ENCODE measurements around the gene RAMP2.

DNA sequence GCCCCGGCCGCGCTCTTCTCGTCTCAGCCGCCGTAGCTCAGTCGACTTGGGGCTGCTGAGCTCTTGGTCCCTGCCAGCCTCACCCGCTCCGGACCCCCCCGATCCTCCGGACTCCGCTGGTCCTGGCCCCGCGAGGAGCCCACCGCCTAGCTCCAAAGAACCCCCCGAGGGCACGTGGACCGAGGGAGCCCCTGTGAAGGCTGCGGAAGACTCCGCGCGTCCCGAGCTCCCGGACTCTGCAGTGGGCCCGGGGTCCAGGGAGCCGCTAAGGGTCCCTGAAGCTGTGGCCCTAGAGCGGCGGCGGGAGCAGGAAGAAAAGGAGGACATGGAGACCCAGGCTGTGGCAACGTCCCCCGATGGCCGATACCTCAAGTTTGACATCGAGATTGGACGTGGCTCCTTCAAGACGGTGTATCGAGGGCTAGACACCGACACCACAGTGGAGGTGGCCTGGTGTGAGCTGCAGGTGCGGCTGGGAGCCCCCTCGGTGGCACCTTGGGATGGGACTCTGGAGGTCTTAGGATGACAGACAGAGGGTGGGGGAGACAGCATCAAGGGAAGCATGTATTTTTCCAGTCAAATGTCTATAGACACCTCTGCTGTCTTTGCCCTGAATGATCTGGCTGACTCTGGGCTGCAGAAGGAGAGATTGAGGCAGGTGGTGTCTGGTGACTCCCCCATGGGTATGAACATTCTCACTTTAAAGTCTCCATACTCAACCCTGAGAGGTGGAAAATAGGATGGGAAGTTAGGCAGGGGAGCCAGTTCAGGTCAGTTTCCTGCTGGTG is 20.0 kb downstream of the RAMP2 start:
- TF ChIP-seq CTCF (IDR thresholded peaks at IDR 0.05): no peak
- no peak for TF ChIP-seq POLR2A (IDR thresholded peaks at IDR 0.05)

Measured in esophagus squamous epithelium (tissue), 4 donors.